GM12878 (cell line): ENCODE measurements around the gene SEL1L3.

Source experiments
- CTCF ChIP-seq, 3 experiments: IDR thresholded peaks in 2 of 3; conservative IDR thresholded peaks in 1 of 3; 2 replicates each; pipeline ENCODE4 v1.5.1; 2011; ENCODE audit warnings: low read depth in 3 of 3, low read length in 3 of 3, mild to moderate bottlenecking in 3 of 3, control low read depth in 2 of 3, moderate library complexity in 2 of 3, inconsistent platforms in 1 of 3, mixed read lengths in 1 of 3; ENCODE audit not compliant: control insufficient read depth in 2 of 3, insufficient read depth in 1 of 3; ENCODE audit errors: extremely low read depth in 1 of 3
- E2F8 ChIP-seq: fragments of 450-650 bp; IDR thresholded peaks from 2 replicates; pipeline ENCODE4 v1.6.1; 2018; ENCODE audit warnings: mild to moderate bottlenecking, low read depth, moderate library complexity; ENCODE audit not compliant: partially characterized antibody
- HDAC6 ChIP-seq: fragments of 200-600 bp; sonication (generic); IDR thresholded peaks from one replicate; pipeline ENCODE4 v1.8.0; 2017; ENCODE audit warnings: antibody characterized with exemption; ENCODE audit not compliant: unreplicated experiment
- POLR2AphosphoS5 ChIP-seq: IDR thresholded peaks from 2 replicates; pipeline ENCODE4 v1.6.1; 2011; ENCODE audit warnings: mild to moderate bottlenecking, low read length, inconsistent platforms
- TAF1 ChIP-seq: IDR thresholded peaks from 2 replicates; pipeline ENCODE4 v1.6.1; 2011; ENCODE audit warnings: mild to moderate bottlenecking, low read depth, low read length, borderline replicate concordance
- YBX1 ChIP-seq: fragments of 450-650 bp; IDR thresholded peaks from 2 replicates; pipeline ENCODE4 v1.6.1; 2016; ENCODE audit warnings: antibody characterized with exemption

GRCh38 chr4:25870081-25870480, 7.3 kb upstream of the SEL1L3 start:
- TF ChIP-seq YBX1 (no peak), POLR2AphosphoS5 (no peak), E2F8 (no peak), TAF1 (no peak), CTCF (IDR thresholded peaks at IDR 0.05 in 2 of 3, conservative IDR thresholded peaks at IDR 0.05 in 1 of 3; ENCODE audit: control insufficient read depth in 2 of 3, extremely low read depth in 1 of 3, insufficient read depth in 1 of 3, low read depth in 3 of 3, low read length in 3 of 3) (no peak), HDAC6 (no peak)
